GM12875 (cell line): Measurements from ENCODE around the gene ZFR.

Experiments
- H3K4me3 ChIP-seq: one replicate; pipeline ENCODE4 v1.5.1; 2011; ENCODE audit warnings: low read depth, low read length, control low read depth
- CTCF ChIP-seq: IDR thresholded peaks from 2 replicates; pipeline ENCODE4 v1.5.1; 2011; ENCODE audit warnings: low read depth, mild to moderate bottlenecking, control low read depth, inconsistent platforms, low read length, moderate library complexity, borderline replicate concordance; ENCODE audit not compliant: insufficient read depth

Gene ZFR

GRCh38 chr5:32360906-32361305 is 83.6 kb downstream of the ZFR start:
- TF ChIP-seq CTCF = no peak

GRCh38 chr5:32358611-32359010 is 85.9 kb downstream of the ZFR start:
- H3K4me3 ChIP-seq = no peak overlapping the region
- TF ChIP-seq CTCF = no peak

More at GRCh38 chr5:32360906-32361305, 83.6 kb downstream of the ZFR start:
- no peak overlapping the region for H3K4me3 ChIP-seq

GRCh38 chr5:32357658-32358057 is 86.9 kb downstream of the ZFR start:
- no peak for TF ChIP-seq CTCF
- no peak overlapping the region for H3K4me3 ChIP-seq

GRCh38 chr5:32355686-32356085 is 88.9 kb downstream of the ZFR start:
- H3K4me3 ChIP-seq = no peak overlapping the region
- TF ChIP-seq CTCF = no peak

- H3K4me3 ChIP-seq = no peak overlapping the region
- no peak for TF ChIP-seq CTCF
Measured at GRCh38 chr5:32353420-32353819, 91.1 kb downstream of the ZFR start.

GRCh38 chr5:32352685-32353084 is 91.9 kb downstream of the ZFR start:
- TF ChIP-seq CTCF = no peak
- no peak overlapping the region for H3K4me3 ChIP-seq

- TF ChIP-seq CTCF = no peak
- H3K4me3 ChIP-seq = no peak overlapping the region
Measured at GRCh38 chr5:32346869-32347268, 97.7 kb downstream of the ZFR start.
